GM12872 (cell line): Measurements from ENCODE around the gene IL12A.
A peak's percentile ranks its signal among the peaks of the same experiment; 100 is the strongest.

Experiments used
- CTCF ChIP-seq: IDR thresholded peaks from 3 replicates; pipeline ENCODE4 v1.5.1; 2011; ENCODE audit warnings: low read depth, mild to moderate bottlenecking, low read length, moderate library complexity; ENCODE audit not compliant: insufficient read depth

The IL12A gene

GRCh38 chr3:159995091-159995490, 6.5 kb downstream of the IL12A start:
- TF ChIP-seq CTCF, result no peak

- no peak for TF ChIP-seq CTCF
These were observed 7.4 kb downstream of the IL12A start for GRCh38 chr3:159996018-159996417.

DNA sequence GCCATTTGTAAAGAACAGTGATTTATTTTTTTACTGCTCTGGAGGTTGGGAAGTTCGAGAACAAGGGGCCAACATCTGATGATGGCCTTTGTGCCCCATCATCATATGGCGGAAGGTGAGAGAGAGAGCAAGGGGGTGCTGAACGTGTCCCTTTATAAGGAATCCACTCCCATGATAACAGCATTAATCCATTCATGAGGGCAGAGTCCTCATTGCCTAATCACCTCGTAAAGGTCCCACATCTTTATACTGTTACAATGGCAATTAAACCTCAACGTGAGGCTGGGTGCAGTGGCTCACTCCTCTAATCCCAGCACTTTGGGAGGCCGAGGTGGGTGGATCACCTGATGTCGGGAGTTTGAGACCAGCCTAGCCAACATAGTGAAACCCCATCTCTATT, 8.3 kb downstream of the IL12A start:
- no peak for TF ChIP-seq CTCF

GRCh38 chr3:160001148-160001760, 12.6 kb downstream of the IL12A start:
- no peak for TF ChIP-seq CTCF

GRCh38 chr3:160001850-160002623, 13.4 kb downstream of the IL12A start:
- TF ChIP-seq CTCF, result no peak

GRCh38 chr3:160003520-160004128, 15.0 kb downstream of the IL12A start:
- peak; percentile 82 for TF ChIP-seq CTCF

GRCh38 chr3:160005004-160005403, 16.4 kb downstream of the IL12A start:
- TF ChIP-seq CTCF, result no peak
